Measurements from ENCODE around the gene ERGIC1.
"Not testable (repeated sequence)": the region's sequence is repeated elsewhere in the genome, so short reads cannot be mapped to it uniquely, and the experiment has no call there.

Gene ERGIC1, protein sequence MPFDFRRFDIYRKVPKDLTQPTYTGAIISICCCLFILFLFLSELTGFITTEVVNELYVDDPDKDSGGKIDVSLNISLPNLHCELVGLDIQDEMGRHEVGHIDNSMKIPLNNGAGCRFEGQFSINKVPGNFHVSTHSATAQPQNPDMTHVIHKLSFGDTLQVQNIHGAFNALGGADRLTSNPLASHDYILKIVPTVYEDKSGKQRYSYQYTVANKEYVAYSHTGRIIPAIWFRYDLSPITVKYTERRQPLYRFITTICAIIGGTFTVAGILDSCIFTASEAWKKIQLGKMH

GRCh38 chr5:172833686-172834414 lies at the start of gene ERGIC1:
Gene ERGIC1, plus strand, starts transcription at chr5:172834251. Its CDS starts 163 bp downstream, at chr5:172834414.
- DNase-seq = peak; percentile 75

DNA sequence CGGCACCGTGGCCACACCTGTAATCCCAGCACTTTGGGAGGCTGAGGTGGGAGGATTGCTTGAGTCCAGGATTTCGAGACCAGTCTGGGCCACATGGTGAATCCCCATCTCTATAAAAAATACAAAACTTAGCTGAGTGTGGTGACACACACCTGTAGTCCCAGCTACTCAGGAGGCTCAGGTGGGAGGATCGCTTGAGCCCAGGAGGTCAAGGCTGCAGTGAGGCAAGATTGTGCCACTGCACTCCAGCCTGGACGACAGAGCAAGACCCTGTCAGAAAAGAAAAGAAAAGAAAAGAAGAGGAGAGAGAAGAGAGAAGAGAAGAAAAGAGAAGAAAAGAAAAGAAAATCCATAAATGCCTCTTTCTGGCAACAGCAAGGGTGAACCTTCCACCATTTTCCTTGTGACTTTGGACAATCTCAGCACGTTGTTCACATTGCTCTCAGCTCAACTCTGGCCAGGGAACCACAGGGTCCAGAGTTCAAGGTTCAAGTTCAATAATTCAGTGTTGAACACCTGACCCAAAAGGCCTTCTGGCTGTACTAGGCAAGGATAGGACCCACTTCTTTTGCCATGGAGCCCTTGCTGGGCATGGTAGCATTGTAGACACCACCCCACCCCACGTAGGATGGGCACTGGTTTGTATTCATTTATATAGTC lies 48.5 kb upstream of the ERGIC1 start:
- DNase-seq = no peak

GRCh38 chr5:172786736-172787462 lies 47.2 kb upstream of the ERGIC1 start:
- no peak for DNase-seq

- not testable (repeated sequence) for DNase-seq
Observed at GRCh38 chr5:172787538-172787937, 46.5 kb upstream of the ERGIC1 start.

- no peak for DNase-seq
Observed at GRCh38 chr5:172788771-172789686, 45.0 kb upstream of the ERGIC1 start.

DNA sequence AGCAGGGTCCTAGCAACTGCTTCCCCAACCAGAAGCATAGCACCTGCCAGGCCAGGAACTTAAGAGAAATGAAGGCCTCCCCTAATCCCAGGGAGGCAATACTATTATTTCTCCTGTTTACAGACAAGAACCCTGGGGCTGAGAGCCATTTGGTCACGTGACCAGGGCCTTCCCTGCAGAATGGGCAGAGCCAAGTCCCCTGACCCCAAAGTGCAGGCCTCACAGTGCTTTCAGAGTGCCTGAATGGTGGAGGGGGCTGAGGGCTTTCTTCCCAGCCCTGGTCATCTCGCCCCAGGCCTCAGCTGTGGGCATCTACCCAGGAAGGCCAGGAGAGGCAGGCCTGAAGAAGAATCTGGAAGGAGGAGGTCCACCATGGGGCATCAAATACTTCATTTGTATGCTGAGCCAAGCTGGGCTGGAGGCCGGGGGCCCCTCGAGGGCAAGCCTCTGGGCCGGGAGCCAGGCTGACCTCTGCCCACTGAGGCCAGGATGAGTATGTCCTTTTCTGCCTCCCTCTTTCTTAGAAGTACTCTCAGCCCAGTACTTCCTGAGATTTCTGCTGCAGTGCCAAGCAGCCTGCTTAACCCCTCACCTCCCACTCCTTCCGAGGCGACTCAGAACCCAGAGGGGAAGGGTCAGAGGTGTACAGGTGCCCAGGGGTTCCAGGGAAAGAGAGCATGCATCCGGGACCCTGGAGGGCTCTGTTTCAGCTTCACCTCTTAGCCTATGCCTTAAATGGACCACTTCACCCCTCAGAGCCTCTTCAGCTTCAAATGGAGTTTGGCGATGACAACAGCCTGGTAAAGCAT lies 44.2 kb upstream of the ERGIC1 start:
- no peak for DNase-seq

DNA sequence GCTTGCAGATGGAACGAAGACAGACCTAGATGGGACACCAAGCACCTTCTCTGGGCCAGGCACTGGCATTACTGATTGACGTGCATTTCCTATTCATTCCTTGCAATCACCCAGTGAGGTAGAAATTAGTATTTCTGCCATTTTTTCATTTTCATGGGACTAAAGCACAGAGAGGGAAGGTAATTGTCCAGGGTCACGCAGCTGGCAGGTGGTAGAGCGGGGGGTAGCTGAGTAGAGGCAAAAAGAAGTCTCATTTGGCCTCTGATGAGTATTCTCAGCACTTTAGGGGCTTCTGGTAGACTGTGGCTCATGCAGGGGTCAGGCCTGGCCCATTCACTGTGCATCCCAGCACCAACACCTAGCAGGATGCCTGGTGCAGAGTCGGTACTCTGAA lies 43.6 kb upstream of the ERGIC1 start:
- DNase-seq = no peak

- no peak for DNase-seq
Observed at GRCh38 chr5:172791286-172791685, 42.8 kb upstream of the ERGIC1 start.

GRCh38 chr5:172791726-172792445 lies 42.2 kb upstream of the ERGIC1 start:
- no peak for DNase-seq

DNA sequence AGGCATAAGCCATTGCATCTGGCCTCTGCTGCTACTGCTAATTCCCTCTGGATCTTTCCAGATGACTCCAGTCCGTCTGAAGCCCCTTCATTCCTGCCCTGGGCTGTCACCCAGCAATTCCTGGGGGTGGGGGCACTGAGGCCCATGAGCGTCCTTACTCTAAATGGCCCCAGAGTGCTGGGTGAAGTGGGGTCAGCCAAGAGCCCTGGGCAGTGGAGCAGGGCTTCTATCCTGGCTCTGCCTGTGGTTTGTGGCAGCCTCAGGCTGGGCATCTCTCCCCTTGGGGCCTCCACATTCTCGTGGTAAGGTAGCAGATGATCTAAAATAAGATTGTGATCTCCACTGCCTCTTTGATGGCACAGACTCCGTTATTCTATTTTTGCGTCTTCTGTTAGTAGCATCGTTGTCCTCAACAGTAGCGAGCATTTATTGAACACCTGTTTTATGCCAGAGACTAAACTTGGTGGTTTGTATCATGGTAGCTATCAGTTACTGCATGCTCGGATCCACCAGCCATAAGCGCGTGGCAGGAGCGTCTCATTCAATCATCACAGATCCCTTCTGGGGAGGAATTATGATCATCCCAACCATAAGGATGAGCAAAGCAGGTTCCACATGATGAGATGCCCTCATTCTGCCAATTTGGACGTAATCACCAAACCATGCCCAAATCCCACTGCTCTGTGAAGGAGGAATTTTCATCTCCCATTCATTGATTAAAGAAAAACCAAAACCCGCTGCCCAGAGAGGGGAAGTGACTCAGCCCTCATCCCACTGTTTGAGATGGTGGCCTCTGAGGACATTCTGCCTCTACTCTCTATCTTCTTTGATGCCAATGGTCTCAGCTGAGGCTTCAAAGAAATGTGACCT lies 41.1 kb upstream of the ERGIC1 start:
- no peak for DNase-seq

GRCh38 chr5:172793577-172794488 lies 40.2 kb upstream of the ERGIC1 start:
- DNase-seq = no peak

- no peak for DNase-seq
Observed at GRCh38 chr5:172795318-172795977, 38.6 kb upstream of the ERGIC1 start.

DNA sequence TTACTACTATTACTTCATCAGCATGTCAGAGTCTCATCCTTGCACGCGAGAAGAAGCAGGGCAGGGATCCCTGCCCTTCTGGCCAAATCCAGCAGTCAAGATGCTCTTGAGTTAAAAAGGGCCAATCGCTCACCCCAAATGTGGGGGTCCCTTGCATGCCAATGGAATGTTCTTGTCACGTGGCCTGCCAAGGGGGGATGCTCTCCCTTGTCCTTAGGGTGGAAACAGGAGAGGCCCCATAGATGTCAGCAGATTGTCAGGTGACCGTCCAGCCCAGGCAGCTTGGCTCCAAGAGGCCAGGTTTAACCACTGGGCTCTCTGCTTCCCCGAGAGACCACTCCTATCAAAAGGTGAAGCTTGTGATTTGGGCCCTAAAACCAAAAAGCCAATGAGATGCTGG lies 37.7 kb upstream of the ERGIC1 start:
- no peak for DNase-seq

GRCh38 chr5:172797771-172798191 lies 36.3 kb upstream of the ERGIC1 start:
- no peak for DNase-seq

- no peak for DNase-seq
Observed at GRCh38 chr5:172798422-172799215, 35.4 kb upstream of the ERGIC1 start.

GRCh38 chr5:172799416-172799815 lies 34.6 kb upstream of the ERGIC1 start:
- DNase-seq = no peak

DNA sequence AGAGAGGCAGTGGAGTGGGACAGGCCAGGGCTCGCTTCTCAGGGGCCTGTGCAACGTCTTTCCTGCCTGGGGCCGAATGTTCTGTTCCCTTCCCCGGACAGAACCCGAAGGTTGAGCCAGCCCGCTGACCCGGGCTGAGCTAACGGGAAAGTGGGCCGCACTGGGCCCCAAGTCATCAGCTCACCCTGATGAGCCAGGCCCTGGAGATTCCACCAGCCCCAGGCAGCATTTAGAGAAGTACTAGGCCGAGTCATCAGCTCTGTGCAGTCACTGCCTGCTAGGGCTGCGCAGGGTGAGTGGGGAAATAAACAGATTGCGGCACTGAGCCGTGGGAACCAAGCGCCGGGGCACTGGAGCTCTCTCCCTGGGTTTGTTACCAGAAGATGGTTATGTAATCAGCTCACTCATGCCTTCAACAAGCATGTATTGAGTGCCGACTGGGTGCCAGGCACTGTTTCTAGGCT lies 33.9 kb upstream of the ERGIC1 start:
- DNase-seq = no peak
